ENCODE measurements around the gene THSD7B.

DNA sequence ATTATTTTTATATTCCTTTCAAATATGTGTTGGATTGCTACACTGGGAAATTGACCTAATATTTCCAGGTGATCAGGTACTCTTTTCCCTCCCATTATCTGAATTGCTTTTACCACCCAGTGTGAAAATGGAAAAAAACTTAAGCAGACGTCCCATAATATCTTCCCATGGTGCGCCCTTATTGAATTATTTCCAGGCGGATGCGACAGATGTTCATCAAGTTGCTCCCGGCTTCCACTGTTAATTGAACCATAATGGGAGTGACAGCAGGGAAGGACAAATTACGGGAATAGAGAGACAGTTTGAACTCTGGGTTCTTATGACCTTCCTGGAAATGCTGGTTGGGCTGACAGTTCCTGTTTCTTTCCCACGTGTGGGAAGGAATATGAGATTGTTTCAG, 93.3 kb downstream of the THSD7B start:
- TF ChIP-seq EP300 (IDR thresholded peaks at IDR 0.05) (no peak), POLR2A (IDR thresholded peaks at IDR 0.05) (no peak)
- TF ChIP-seq, protein P1, sequence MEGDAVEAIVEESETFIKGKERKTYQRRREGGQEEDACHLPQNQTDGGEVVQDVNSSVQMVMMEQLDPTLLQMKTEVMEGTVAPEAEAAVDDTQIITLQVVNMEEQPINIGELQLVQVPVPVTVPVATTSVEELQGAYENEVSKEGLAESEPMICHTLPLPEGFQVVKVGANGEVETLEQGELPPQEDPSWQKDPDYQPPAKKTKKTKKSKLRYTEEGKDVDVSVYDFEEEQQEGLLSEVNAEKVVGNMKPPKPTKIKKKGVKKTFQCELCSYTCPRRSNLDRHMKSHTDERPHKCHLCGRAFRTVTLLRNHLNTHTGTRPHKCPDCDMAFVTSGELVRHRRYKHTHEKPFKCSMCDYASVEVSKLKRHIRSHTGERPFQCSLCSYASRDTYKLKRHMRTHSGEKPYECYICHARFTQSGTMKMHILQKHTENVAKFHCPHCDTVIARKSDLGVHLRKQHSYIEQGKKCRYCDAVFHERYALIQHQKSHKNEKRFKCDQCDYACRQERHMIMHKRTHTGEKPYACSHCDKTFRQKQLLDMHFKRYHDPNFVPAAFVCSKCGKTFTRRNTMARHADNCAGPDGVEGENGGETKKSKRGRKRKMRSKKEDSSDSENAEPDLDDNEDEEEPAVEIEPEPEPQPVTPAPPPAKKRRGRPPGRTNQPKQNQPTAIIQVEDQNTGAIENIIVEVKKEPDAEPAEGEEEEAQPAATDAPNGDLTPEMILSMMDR (IDR thresholded peaks at IDR 0.05) = no peak

All from upper lobe of left lung (tissue), 4 donors.